Right ventricle myocardium superior (tissue), 1 donor: ENCODE measurements around the gene RAB4B. TPM values are rescaled to one million over a fixed set of nuclear protein-coding genes. Genes with fewer than 3 reads are reported as not detected.
A peak's percentile ranks its signal among the peaks of the same experiment; 100 is the strongest.
"Not testable (repeated sequence)": the region's sequence is repeated elsewhere in the genome, so short reads cannot be mapped to it uniquely, and the experiment has no call there.

ENCODE experiments used
- ATAC-seq: fragments of 200-7000 bp; cut with Tn5 transposase; one replicate; pipeline ENCODE4 v1.9.1; 2020; ENCODE audit warnings: mild to moderate bottlenecking; ENCODE audit not compliant: poor library complexity
- DNase-seq: peaks from one replicate; pipeline ENCODE4 v3.0.0-alpha.2; 2020
- intact Hi-C: fragments of 100-400 bp; cut with DNase I; formaldehyde crosslinking; loops from one replicate; pipeline ENCODE4 v1.11.2; 2022
- total RNA-seq: library from RNA; stranded (reverse); fragmentation: NEBNext Ultra II Directional; extraction: Animal tissue kit (Norgen Biotek cat#: 25700); gene quantifications from one replicate; pipeline ENCODE4 v1.2.1, GENCODE V29; 2021
- donor health status: DM: no; HTN: yes; CAD: no; lungs with severe emphysema.

RAB4B gene
- total RNA-seq, 1 donor from 2014 or later = 12.6 TPM

DNA sequence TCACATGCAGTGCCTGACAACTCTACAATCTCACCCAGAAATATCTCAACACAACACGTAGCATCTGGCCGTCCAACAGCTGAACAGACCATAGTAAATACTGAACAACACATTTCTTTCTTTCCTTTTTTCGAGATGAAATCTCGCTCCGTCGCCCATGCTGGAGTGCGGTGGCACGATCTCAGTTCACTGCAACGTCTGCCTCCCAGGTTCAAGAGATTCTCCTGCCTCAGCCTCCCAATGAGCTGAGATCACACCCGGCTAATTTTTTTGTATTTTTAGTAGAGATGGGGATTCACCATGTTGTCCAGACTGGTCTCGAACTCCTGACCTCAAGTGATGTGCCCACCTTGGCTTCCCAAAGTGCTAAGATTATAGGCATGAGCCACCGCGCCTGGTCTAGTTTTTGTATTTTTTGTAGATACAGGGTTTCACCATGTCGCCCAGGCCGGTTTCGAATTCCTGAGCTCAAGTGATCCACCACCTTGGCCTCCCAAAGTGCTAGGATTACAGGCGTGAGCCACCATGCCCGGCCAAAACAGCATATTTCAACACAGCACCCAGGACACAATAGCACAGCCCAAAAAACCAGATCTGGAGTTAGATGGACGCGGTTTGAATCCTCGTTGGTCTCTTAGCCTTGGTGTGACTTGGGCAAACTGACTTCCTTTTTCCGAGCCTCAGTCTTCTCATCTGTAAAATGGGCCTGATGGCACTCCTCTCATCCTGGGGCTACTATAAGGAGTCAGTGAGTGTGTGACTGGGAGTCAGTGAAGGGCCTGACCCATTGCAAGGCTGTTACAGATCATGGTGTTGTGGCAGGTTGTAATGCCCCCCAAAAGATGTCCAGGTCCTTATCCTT is 49.6 kb downstream of the RAB4B start:
- ATAC-seq = no peak
- intact Hi-C loops = no loop called here
- no peak for DNase-seq

DNA sequence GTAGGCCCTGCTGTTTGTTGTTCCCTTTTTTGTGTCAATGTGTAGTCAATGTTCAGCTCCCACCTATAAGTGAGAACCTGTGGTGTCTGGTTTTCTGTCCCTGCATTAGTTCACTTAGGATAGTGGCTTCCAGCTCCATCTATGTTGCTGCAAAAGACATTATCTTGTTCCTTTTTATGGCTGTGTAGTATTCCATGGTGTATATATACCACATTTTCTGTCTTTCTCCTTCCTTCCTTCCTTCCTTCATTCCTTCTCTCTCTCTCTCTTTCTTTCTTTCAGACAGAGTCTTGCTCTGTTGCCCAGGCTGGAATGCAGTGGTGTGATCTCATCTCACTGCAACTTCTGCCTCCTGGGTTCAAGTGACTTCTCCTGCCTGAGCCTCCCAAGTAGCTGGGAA is 51.2 kb downstream of the RAB4B start:
- intact Hi-C loops = no loop called here
- DNase-seq (no peak), ATAC-seq (no peak)

DNA sequence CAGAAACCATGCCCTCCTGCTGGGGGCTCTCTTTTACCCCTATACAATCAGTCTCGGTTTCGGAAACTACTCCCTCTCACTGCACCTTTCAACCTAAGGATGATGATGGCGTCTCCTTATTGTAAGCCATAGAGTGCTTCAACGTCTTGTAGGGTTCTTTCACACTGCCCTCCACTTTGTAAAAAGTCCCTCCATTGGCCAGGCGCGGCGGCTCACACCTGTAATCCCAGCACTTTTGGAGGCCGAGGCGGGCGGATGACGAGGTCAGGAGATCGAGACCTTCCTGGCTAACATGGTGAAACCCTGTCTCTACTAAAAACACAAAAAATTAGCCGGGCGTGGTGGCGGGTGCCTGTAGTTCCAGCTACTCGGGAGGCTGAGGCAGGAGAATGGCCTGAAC is 52.7 kb downstream of the RAB4B start:
- DNase-seq, ATAC-seq, intact Hi-C loops: not testable (repeated sequence)

DNA sequence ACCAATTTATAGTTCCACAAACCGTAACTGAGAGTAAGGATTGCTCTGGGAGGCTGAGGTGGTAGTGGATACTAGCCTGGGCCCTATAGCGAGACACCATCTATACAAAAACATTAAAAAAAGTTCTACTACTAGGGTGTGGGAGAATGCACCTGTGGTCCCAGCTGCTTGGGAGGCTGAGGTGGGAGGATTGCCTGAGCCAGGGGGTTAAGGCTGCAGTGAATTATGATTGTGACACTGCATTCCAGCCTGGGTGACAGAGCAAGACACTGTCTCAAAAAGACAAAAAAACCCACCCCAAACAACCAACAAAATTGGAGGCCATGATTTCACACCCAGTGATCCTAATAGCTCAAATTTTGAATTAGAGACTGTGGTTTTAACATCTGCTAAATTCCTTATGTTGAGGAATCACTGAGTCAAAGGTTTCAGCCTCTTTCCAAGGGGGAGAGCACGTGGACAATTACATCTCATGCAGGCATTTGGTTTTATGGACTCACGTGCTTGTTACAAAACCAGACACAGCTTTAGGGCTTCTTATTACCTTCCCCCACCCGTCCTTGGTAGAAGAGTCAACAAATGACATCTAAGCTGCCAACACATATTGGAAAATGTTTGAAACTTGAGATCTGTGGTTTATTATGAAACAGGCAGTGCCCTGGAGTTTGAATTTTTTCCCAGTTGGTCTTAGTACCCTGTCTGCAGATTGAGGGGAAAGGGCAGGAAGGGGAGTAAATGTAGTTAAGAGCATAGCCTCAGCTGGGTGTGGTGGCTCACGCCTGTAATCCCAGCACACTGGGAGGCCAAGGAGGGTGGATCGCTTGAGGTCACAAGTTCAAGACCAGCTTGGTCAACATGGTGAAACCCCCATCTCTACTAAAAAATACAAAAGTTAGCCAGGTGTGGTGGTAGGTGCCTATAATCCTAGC is 53.7 kb downstream of the RAB4B start:
- intact Hi-C loops = no loop called here
- ATAC-seq = no peak
- no peak for DNase-seq

DNA sequence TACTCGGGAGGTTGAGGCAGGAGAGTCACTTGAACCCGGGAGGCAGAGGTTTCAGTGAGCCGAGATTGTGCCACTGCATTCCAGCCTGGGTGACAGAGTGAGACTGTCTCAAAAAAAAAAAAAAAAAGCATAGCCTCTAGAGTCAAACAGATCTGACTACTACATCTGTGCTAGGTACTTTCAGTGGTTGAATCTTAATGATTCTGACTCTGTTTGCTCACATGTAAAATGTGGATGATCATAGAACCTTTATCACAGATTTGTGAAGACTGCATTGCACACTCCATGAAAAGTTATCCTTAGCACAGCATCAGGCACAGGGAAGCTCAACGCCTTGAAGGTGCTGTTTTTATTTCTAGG is 54.4 kb downstream of the RAB4B start:
- ATAC-seq, intact Hi-C loops, DNase-seq: not testable (repeated sequence)

DNA sequence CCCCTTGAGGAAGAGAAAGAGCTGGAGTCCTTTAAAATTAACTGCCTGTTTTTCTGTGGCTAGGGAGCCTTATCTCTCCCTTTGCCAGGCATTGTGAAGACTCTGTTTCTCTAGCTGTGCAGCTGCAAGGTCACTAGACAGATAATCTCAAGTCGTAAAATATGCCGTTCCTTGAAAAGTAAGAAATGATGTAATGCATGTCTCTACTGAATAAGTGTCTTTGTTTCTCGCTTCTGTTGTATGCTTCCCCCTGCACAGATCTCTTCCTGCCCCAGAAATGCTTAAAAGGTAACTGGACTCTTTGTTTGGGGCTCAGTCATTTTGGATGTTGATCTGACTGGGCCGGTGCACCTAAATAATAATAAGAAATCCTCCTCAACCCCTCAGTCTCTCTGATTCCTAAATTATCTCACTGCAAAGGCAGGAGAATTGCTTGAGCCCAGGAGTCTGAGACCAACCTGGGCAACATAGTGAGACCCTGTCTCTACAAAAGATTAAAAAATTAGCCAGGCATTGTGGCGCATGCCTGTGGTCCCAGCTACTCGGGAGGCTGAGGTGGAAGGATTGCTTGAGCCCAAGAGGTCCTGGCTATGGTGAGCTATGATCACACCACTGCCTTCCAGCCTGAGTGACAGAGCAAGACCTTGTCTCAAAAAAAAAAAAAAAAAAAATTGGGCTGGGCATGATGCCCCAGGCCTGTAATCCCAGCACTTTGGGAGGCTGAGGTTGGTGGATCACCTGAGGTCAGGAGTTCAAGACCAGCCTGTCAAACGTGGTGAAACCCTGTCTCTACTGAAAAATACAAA is 55.9 kb downstream of the RAB4B start:
- ATAC-seq, DNase-seq, intact Hi-C loops: not testable (repeated sequence)

DNA sequence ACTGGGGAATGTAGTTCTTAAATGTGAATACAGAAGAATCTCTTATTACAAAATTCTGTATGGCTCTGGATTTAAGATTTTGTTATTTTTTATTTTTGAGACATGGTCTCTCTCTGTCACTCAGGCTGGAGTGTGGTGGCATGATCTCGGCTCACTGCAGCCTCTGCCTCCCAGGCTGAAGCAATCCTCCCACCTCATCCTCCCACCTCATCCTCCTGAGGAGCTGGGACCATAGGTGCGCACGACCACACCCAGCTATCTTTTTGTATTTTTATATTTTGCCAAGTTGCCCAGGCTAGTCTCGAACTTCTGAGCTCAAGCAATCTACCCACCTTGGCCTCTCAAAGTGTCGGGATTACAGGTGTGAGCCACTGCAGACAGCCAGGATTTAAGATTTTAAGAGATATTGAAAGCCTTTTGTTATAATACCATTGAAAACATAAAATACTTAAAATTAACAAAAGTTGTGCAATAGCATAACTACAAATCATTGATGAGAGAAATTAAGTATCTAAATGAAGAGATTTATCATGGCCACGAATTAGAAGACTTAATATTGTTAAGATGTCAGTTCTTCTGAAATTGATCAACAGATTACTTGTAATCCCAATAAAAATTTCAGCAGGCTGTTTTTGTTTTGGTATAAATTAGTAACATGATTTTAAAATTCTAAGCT is 58.8 kb downstream of the RAB4B start:
- no peak for DNase-seq
- ATAC-seq = no peak
- intact Hi-C loops = no loop called here

DNA sequence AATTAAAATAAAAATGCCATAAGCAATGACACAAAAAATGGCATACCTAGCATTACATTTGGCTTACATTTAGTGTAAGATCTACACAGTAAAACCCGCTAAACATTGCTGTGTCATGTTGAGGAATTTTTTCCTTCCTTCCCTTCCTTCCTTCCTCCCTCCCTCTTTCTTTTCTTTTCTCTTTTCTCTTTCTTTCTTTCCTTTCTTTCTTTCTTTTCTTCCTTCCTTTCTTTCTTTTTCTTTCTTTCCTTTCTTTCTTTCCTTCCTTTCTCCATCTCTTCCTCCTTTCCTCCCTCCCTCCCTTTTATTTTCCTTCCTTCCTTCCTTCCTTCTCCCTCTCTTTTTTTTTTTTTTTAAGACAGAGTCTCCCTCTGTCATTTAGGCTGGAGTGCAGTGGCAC is 60.4 kb downstream of the RAB4B start:
- ATAC-seq, DNase-seq, intact Hi-C loops: not testable (repeated sequence)

DNA sequence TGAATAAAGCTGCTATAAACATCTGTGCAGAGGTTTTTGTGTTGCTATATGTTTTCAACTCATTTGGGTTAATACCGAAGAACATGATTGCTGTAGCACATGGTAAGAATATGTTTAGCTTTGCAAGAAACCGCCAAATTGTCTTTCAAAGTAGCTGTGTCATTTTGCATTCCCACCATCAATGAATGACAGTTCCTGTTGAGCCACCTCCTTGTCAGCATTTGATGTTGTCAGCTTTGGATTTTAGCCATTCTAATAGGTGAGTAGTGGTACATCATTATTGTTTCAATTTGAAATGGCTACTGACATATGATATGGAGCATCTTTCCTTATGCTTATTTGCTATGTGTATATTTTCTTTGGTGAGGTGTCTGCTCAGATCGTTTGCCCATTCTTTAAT is 64.0 kb downstream of the RAB4B start:
- ATAC-seq, intact Hi-C loops, DNase-seq: not testable (repeated sequence)

DNA sequence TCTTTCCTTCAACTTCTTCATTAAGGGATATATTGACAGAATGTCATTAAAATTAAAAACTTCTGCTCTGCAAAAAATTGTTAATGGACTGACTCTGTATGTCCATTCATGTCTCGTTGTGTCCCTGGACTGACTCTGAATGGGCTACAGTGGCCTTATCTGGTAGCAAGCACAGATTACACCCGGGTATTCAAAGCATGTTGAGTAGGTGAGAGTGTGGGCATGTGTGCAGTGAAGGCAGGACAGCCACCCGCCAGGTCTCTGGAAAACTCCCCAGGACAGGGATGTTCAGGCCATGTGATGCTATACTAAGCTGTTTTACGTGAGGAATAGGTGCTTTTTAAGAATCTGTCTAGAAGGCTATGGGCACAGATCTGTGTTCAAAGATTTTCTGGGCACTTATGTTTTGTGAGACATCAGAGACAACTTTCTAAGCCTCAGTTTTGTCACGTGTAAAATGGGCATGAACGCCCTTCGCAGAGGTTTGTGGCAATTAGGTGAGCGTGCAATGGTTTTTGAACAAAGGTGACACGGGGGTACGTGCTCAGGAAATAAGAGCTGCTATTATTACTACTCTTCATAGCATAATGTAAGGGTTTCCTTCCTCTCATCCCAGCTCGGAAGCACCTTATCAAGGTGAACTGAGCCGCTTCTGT is 65.1 kb downstream of the RAB4B start:
- intact Hi-C loops, DNase-seq: not testable (repeated sequence)
- ATAC-seq = peak; percentile 49

DNA sequence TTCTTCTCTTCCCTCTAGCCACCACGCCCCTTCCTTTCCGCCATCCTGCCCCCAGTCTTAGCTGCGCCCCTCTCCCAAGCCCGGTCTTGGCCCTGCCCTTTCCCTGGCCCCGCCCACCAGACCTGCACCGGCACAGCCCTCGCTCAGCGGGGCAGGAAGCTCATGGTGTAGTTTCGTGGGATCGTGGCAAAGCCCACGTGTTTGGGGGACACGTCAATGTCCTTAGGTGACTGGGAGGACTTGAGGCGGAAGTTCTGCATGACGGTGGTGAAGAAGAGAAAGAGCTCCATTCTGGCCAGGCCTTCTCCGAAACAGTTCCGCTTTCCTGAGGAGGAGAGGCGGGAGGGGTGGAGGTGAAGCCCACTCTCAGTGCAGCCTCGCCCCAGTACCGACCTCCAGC is 65.6 kb downstream of the RAB4B start:
- DNase-seq (peak; percentile 53), ATAC-seq (peak; percentile 68)
- intact Hi-C loops = not testable (repeated sequence)

Other genes starting within 250 kb of the RAB4B start
- gene SHKBP1, start 201.4 kb upstream of the RAB4B start, total RNA-seq = 15.7 TPM
- 296 TPM for gene LTBP4, start 176.9 kb upstream of the RAB4B start, total RNA-seq
- gene NUMBL, start 87.6 kb upstream of the RAB4B start, total RNA-seq = 13.5 TPM
- 36.1 TPM for gene COQ8B, start 61.4 kb upstream of the RAB4B start, total RNA-seq
- 14.7 TPM for gene ITPKC, start 61.1 kb upstream of the RAB4B start, total RNA-seq
- 5.2 TPM for gene ACTMAP, start 27.8 kb upstream of the RAB4B start, total RNA-seq
- gene SNRPA, start 27.0 kb upstream of the RAB4B start, total RNA-seq = 27.7 TPM
- not detected for gene MIA, start 2.7 kb upstream of the RAB4B start, total RNA-seq
- 65.4 TPM for gene EGLN2, start 20.9 kb downstream of the RAB4B start, total RNA-seq
- gene CYP2A6, start 72.2 kb downstream of the RAB4B start, total RNA-seq = 0.27 TPM
- gene CYP2A7, start 104.0 kb downstream of the RAB4B start, total RNA-seq = not detected
- 0.27 TPM for gene CYP2B6, start 213.0 kb downstream of the RAB4B start, total RNA-seq